Medulla oblongata (tissue), 1 donor: ENCODE results near the gene NLK.

Experiments
- DNase-seq: peaks from one replicate; pipeline ENCODE4 v3.0.0-alpha.2; 2015; ENCODE audit errors: extremely low spot score

The NLK gene

DNA sequence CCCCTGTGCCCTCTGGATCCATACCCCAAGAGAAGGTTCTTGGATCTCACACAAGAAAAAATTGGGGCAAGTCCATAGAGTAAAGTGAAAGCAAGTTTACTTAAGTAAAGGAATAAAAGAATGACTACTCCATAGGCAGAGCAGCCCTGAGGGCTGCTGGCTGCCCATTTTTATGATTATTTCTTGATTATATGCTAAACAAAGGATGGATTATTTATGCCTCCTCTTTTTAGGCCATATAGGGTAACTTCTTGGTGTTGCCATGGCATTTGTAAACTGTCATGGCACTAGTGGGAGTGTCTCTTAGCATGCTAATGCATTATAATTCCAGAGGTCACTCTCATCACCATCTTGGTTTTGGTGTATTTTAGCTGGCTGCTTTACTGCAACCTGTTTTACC lies 70.8 kb downstream of the NLK start:
- no peak for DNase-seq

DNA sequence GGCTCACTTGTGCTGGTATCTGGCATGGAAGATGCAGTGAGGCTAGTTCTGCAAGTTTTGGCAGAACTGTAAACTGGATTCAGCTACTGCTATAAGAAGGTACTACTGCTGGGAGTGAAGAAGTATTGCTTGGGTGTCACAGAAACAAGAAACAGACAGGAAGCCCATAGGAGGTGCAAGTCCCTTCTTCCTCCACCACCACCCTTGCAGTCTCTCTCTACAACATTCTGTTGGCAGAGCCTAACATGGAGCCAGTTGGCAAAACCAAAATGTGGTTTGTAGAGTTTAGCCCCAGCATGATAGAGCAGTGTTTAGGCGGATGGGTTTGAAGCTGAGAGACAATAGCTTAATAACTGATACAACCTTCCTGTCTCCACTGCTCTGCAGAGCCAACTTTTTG lies 72.6 kb downstream of the NLK start:
- no peak for DNase-seq

DNA sequence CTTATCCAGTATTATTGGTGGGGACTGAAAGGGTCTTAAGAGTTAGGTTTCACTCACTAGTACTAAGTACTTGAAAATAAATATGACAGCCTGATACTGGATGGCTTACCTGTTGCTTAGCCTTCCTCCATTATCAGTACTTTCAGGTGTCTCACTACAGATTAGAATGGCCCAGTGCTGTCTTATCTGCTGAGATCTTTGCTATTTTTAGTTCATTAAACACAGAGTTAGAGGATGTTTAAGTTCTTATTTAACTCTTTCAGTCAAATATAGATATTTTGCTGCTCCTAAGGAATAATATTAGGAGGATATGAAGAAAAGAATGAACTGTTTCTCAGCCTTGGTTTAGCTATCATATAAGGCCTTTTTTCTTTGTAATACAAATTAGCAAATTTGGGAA lies 74.8 kb downstream of the NLK start:
- DNase-seq = no peak

- DNase-seq = peak; percentile 32
Observed at GRCh38 chr17:28118362-28118761, 75.9 kb downstream of the NLK start.

DNA sequence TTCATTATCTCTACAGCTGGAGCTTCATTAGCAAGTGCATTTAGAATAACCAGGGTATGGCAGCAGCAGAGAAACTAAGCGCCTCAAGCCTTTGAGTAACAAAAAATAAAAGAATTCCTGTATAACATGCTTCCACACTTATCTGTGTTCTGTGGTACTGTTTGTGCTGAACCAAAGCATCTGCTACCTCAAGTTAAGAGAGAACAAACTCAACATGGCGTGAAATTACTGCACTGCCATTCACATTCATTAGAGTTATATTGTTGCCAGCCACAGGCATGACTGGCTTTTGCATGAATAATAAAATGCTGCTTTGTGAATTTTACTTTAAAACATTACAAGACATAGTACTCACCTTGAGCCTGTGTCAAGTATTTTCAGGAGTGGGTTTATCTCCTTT lies 76.6 kb downstream of the NLK start:
- DNase-seq = no peak

DNA sequence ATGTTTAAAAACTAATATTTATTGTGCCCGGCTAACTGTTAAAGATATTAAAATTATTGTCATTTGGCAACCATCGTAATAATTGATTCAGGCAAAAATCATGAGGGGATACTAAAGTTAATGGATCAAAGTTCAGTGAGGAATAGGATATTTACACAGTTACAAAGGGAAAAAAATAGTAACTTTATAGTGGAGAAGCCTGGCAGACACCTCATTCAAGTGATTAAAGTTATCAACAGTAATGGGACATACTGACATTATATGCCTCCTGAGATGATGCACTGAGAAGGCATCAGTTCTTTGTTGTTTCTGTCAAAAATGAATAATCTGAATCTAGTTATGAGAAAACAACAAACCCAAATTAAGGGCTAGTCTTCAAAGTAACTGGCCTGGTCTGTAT lies 77.1 kb downstream of the NLK start:
- no peak for DNase-seq

GRCh38 chr17:28120766-28121165 lies 78.3 kb downstream of the NLK start:
- DNase-seq = no peak

DNA sequence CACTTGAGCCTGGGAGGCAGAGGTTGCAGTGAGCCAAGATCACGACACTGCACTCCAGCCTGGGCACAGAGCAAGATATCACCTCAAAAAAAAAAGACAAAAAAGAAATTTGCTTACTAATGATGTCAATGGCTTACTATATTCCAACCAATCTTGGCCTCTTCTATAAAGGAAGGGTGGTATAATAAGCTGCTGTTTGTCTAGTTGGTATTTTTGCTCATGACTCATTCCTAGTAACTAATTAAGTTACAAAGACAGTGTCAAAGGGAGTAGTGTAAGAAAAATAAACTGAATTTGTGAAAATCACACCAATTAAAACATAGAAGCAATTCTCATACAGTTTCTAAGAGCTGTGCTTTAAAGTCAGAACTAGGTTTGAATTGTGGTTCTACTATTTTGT lies 82.5 kb downstream of the NLK start:
- DNase-seq = no peak

DNA sequence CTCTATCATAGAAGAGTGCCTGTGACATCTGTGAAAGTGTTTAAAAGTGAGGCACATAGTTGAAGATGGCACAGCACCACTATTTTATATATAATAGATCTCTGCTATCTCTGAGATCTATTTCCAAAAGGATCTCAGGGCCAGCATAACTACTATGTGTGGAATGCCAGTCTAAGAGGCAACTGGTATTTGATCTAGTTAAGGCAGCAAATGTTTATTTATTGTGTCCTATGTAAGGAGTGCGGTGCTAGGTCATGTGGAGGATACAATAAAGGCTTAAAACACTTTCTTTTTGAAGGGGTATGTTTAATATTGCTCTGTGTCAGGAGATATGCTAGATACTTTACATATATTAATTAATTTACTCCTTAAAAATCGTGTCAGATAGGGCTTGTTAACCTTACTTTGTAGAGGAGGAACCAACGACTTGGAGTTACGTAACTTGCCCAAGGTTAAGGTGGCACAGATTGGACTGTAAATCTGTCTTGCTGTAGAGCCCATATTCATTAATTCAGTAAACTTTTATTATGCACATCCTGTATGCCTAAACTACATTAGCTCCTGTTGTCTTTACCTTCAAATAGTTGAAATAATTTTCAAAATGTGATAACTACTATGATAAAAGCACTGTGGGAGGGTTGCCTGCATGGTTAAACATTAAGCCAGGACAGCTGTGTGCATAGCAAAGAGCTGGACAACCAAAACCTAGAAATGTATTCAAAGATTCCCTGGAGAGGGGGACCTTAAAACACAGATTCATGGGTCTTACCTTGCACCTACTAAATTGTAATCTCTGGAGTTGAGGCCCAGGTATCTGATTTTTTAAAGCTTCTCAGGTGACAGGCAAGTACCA lies 83.3 kb downstream of the NLK start:
- no peak for DNase-seq

- DNase-seq = no peak
Observed at GRCh38 chr17:28127196-28127595, 84.7 kb downstream of the NLK start.

DNA sequence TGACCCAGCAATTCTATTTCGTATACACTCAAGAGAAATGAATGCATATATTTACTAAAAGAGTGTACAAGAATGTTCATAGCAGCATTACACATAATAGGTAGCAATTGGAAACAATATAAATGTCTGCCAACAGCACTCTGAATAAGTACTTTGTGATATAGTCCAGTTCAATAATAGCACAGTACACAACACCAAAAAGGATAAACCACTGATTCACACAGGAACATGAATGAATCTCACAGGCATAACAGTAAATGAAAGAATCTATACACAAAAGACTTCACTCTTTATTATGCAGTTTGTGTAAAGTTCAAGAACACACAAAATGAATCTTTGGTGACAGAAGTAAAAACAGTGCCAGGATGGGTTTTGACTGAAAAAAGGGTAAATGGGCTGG lies 86.3 kb downstream of the NLK start:
- no peak for DNase-seq

DNA sequence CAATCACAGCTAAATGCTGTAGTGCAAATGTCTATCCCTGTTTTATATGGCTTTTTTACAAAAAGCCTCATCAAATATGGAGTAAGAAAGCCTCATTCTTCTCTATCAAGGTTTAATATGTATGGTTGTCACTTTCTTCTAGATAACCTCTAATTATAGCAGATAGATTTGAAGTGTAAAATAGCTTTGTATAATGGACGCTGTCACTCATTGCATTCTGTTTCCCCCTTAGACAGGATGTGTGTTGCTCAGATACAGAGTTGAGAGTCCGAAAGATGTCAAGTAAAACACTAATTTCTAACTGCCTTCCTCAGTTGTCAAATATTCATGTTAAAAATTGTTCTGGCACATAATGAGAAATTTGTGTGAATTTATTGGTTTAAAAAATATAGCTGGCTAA lies 88.0 kb downstream of the NLK start:
- DNase-seq = no peak

GRCh38 chr17:28131599-28131998 lies 89.1 kb downstream of the NLK start:
- DNase-seq = no peak

DNA sequence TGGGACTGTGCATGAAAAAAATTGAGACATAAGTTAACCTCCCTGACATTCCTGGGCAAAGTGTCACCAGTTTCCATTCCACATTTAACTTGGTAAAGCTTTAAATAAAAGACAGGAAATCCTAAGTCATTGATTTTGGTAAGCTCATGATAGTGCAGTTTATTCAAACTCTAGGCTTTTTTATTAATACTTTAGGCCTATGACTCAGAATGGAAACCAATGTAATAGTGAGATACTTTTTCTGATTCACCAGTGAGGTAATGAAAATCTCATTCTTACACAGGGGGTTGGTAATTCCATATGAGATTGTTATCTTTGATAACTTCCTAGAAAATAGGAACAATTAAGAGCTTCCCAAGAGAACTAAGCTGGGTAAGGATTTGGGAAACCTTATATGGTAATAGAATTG lies 91.1 kb downstream of the NLK start:
- no peak for DNase-seq

DNA sequence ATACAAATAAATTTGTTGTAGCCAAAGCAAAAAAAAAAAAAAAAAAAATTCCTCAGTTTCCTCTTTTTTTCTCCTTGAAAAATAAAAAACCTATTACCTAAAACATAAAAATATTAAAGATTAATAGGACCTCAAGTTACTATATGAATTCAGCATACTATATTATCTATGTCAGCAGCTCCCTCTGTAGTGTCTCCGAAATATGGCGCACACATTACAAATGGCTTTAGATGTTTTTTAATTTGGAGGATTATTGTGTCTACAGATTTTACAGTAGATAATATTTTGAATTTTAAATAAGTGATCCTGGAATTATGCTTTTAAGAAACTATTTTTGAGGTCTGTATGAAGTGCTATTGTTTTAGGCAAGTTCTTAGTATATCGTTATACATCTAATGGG lies 94.4 kb downstream of the NLK start:
- no peak for DNase-seq

DNA sequence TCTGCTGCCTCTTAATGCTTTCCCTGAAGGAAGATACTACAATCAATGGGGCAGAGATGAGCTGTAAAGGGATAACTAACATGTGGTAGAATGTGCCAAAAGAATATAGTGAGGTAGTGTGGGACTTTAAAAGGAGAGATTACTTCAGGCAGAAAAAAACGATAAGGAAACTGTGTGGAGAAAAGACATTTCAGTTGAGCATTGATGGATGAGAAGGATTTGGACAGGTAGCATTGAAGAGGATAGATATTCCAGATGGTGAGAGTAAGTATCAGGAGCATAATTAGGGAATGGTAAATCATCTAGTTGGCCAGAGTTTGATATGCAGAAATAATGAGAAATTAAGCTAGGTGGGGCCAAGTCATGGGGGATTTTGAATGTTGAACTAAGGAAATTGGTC lies 97.3 kb downstream of the NLK start:
- DNase-seq = no peak

- no peak for DNase-seq
Observed at GRCh38 chr17:28141313-28141712, 98.8 kb downstream of the NLK start.

DNA sequence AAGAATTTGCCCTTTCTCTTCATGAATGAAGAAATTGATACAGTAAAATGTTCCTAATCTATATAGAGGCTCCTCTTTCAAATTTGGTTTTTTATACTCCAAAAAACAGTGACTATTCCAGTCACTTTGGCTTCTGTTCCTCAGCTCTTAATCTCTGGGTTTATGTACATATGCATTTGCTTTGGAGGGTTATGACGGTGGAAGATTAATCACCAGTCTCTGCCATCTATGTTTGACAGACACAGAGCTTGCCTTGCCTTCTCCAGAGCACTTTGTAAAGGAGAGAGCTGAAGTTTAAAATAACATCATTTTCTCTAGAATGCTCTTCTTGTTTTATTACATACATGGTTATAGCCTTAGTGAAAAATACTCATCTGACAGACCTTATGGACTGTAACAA lies 99.3 kb downstream of the NLK start:
- DNase-seq = no peak

GRCh38 chr17:28142305-28142704 lies 99.8 kb downstream of the NLK start:
- DNase-seq = peak; percentile 52

- no peak for DNase-seq
Observed at GRCh38 chr17:28144019-28144418, 101.5 kb downstream of the NLK start.

- no peak for DNase-seq
Observed at GRCh38 chr17:28145348-28145747, 102.9 kb downstream of the NLK start.

- no peak for DNase-seq
Observed at GRCh38 chr17:28147017-28147416, 104.5 kb downstream of the NLK start.

- no peak for DNase-seq
Observed at GRCh38 chr17:28151001-28151400, 108.5 kb downstream of the NLK start.

DNA sequence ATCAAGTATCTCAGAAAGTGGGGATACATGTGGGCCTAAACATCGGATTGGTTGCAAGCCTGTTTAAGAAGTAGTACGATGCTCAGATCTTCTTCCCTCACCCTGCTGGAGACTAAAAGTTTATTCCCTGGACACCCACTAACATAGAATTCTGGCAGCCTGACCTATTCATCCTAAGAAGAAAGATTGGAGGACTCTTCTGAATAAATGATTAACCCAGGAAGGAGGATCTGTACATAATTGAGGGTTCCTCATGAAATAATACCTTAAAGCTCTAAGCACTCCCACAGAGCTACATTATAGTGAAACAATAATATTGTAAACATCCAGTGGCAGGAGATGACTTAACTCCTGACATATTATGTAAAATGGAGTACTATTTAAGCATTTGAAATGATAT lies 111.7 kb downstream of the NLK start:
- DNase-seq = no peak
